Parathyroid adenoma (tissue), 2 donors: Measurements from ENCODE around the gene TMEM134.

Source experiments
- H2AFZ ChIP-seq: fragments of 300-600 bp; sonication (generic); one replicate; pipeline ENCODE4 v1.7.0; 2017; ENCODE audit warnings: antibody characterized with exemption, mild to moderate bottlenecking
- H3K27ac ChIP-seq: fragments of 300-600 bp; sonication (generic); one replicate; pipeline ENCODE4 v1.7.0; 2017
- H3K27me3 ChIP-seq: fragments of 300-600 bp; sonication (generic); one replicate; pipeline ENCODE4 v1.7.0; 2017; ENCODE audit warnings: low read length; ENCODE audit not compliant: control insufficient read depth, insufficient read depth
- H3K36me3 ChIP-seq: fragments of 300-600 bp; sonication (generic); one replicate; pipeline ENCODE4 v1.7.0; 2017; ENCODE audit warnings: low read length; ENCODE audit not compliant: control insufficient read depth, insufficient read depth
- H3K4me1 ChIP-seq: fragments of 300-600 bp; sonication (generic); one replicate; pipeline ENCODE4 v1.7.0; 2017; ENCODE audit warnings: control low read depth
- H3K4me2 ChIP-seq: fragments of 300-600 bp; sonication (generic); one replicate; pipeline ENCODE4 v1.7.0; 2017; ENCODE audit warnings: low read length
- H3K4me3 ChIP-seq: fragments of 300-600 bp; sonication (generic); one replicate; pipeline ENCODE4 v1.7.0; 2017; ENCODE audit warnings: low read depth, low read length
- H3K79me2 ChIP-seq: fragments of 300-600 bp; sonication (generic); one replicate; pipeline ENCODE4 v1.7.0; 2017; ENCODE audit warnings: control low read depth
- H3K9ac ChIP-seq: fragments of 300-600 bp; sonication (generic); one replicate; pipeline ENCODE4 v1.7.0; 2017; ENCODE audit warnings: mild to moderate bottlenecking
- H3K9me3 ChIP-seq: fragments of 300-600 bp; sonication (generic); one replicate; pipeline ENCODE4 v1.7.0; 2017; ENCODE audit warnings: low read length; ENCODE audit not compliant: control insufficient read depth
- CTCF ChIP-seq: fragments of 300-600 bp; sonication (generic); IDR thresholded peaks from one replicate; pipeline ENCODE4 v1.7.0; 2017; ENCODE audit warnings: antibody characterized with exemption, mild to moderate bottlenecking
- donor health status: primary hyperparathyroidism.

TMEM134 gene

GRCh38 chr11:67492069-67492727 is 23.1 kb upstream of the TMEM134 start:
- no peaks in the 10 kb centered on the region for H3K79me2 ChIP-seq

GRCh38 chr11:67491276-67492068 is 22.4 kb upstream of the TMEM134 start:
- H3K79me2 ChIP-seq: no peaks in the 10 kb centered on the region
- H3K4me1 ChIP-seq: no peaks in the 10 kb centered on the region
- no peaks in the 10 kb centered on the region for H3K36me3 ChIP-seq
- no peak overlapping the region for H3K4me2 ChIP-seq
- no peaks in the 10 kb centered on the region for H3K9me3 ChIP-seq
- H2AFZ ChIP-seq: no peak overlapping the region
- no peak overlapping the region for H3K27ac ChIP-seq
- no peak overlapping the region for H3K9ac ChIP-seq
- H3K4me3 ChIP-seq: no peak overlapping the region
- no peak for TF ChIP-seq CTCF
- H3K27me3 ChIP-seq: no peaks in the 10 kb centered on the region

More at GRCh38 chr11:67492069-67492727, 23.1 kb upstream of the TMEM134 start:
- Histone ChIP-seq H3K9me3 (no peaks in the 10 kb centered on the region), H3K4me1 (no peaks in the 10 kb centered on the region), H2AFZ (no peak overlapping the region), H3K27me3 (no peaks in the 10 kb centered on the region), H3K36me3 (no peaks in the 10 kb centered on the region), H3K4me2 (no peak overlapping the region), H3K4me3 (no peak overlapping the region), H3K9ac (no peak overlapping the region), H3K27ac (no peak overlapping the region)
- no peak for TF ChIP-seq CTCF

GRCh38 chr11:67490727-67491065 is 21.6 kb upstream of the TMEM134 start:
- Histone ChIP-seq H3K4me2 (no peak overlapping the region), H3K79me2 (no peaks in the 10 kb centered on the region), H2AFZ (no peak overlapping the region), H3K27me3 (no peaks in the 10 kb centered on the region), H3K9me3 (no peaks in the 10 kb centered on the region), H3K36me3 (no peaks in the 10 kb centered on the region), H3K4me1 (no peaks in the 10 kb centered on the region), H3K4me3 (no peak overlapping the region), H3K27ac (no peak overlapping the region), H3K9ac (no peak overlapping the region)
- TF ChIP-seq CTCF: no peak

GRCh38 chr11:67489885-67490726 is 21.1 kb upstream of the TMEM134 start:
- Histone ChIP-seq H2AFZ (no peak overlapping the region), H3K79me2 (no peaks in the 10 kb centered on the region), H3K4me1 (no peaks in the 10 kb centered on the region)

More at GRCh38 chr11:67489885-67490726, 21.1 kb upstream of the TMEM134 start:
- no peaks in the 10 kb centered on the region for H3K36me3 ChIP-seq
- H3K27me3 ChIP-seq: no peaks in the 10 kb centered on the region
- H3K27ac ChIP-seq: no peak overlapping the region
- H3K9ac ChIP-seq: no peak overlapping the region
- H3K4me2 ChIP-seq: no peak overlapping the region
- H3K9me3 ChIP-seq: no peaks in the 10 kb centered on the region
- no peak for TF ChIP-seq CTCF
- no peak overlapping the region for H3K4me3 ChIP-seq
